Glomerular visceral epithelial cell (primary cell): Measurements from ENCODE around the gene COL9A1.
A peak's percentile ranks its signal among the peaks of the same experiment; 100 is the strongest.

ENCODE experiments used
- DNase-seq: peaks from one replicate; pipeline ENCODE4 v3.0.0-alpha.2; 2016; ENCODE audit errors: extremely low spot score

COL9A1 gene

GRCh38 chr6:70231311-70231710 lies 71.6 kb downstream of the COL9A1 start:
- no peak for DNase-seq

- DNase-seq: no peak
Measured at GRCh38 chr6:70225055-70225454, 77.8 kb downstream of the COL9A1 start.

- DNase-seq: no peak
Measured at GRCh38 chr6:70222439-70222749, 80.5 kb downstream of the COL9A1 start.

- DNase-seq: no peak
Measured at GRCh38 chr6:70221715-70222438, 81.0 kb downstream of the COL9A1 start.

DNA sequence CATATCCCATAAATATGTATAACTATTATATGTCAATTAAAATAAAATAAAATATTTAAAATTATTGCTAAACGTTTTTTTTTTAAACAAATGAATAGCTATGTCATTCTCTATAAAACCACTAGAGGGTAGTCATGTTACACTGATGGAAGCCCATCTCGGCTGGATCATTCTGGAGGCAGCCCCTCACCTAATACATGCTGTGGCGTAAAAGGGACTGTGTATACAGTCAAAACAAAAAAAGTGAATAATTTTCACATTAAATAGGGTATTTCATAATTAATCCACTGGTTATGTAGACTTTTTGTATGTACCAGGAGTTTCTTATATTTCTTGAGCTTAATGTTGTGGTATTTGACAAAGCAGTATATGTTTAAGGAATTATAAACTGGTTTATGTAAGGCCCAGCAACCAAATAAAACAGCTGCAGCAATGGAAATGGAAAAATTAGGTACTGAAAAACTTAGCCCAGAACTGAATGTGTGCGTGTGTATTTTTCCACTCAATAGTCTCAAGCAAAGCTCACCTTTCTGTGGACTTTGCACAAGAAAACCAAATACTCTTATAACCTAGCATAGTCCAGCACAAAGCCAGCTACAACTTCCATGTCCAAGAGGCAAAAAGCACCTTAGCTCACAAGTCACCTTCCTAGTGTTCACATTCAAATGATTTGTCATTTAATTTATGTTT lies 81.7 kb downstream of the COL9A1 start:
- DNase-seq: peak; percentile 23

- no peak for DNase-seq
Measured at GRCh38 chr6:70219943-70220613, 82.8 kb downstream of the COL9A1 start.

- no peak for DNase-seq
Measured at GRCh38 chr6:70216767-70217166, 86.1 kb downstream of the COL9A1 start.

GRCh38 chr6:70215460-70216108 lies 87.3 kb downstream of the COL9A1 start:
- no peak for DNase-seq

DNA sequence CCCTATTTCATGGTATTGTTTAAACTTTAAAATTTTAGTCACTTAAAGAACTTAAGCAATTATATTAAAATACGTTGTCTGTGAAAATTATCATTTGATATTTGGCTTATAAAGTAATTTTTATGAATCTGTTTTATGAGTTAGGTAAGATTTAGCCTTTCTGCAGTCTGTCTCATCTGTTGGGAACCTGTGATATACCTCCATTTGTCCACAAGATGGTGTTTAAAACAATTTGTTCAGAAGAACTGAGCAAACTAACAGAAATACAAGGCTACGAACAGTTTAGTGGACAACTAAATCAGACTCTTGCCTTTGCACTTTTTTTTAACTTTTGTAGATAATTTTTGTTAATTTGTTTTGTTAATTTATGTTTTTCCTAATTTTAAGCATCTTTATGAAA lies 92.4 kb downstream of the COL9A1 start:
- no peak for DNase-seq

DNA sequence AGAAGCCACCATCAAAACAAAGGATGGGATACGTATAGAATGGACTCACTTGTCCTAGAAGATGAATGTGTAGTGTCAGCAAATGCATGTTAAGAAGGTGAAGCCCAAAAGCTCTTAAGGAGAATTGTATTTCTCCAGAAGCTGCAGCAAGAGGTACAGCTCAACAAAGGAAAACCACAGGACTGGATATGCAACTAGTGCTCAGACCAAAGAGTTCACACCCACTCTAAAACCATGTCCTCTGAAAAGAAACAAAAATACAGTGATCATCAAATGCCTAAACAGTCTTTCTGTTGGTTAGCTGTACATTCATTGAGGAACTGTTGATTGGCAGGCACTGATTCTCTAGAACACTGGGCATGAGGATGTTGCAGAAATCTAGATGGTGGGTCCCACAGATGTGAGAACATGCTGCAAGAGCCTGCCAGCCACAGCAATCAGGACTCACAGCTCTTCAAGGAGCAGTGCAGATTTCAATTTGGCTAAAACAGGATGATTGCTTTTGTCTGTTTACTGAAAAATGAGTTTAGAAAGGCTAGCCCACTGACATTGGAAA lies 94.6 kb downstream of the COL9A1 start:
- no peak for DNase-seq

- DNase-seq: no peak
Measured at GRCh38 chr6:70198785-70199184, 104.1 kb downstream of the COL9A1 start.

- no peak for DNase-seq
Measured at GRCh38 chr6:70196531-70196930, 106.4 kb downstream of the COL9A1 start.

DNA sequence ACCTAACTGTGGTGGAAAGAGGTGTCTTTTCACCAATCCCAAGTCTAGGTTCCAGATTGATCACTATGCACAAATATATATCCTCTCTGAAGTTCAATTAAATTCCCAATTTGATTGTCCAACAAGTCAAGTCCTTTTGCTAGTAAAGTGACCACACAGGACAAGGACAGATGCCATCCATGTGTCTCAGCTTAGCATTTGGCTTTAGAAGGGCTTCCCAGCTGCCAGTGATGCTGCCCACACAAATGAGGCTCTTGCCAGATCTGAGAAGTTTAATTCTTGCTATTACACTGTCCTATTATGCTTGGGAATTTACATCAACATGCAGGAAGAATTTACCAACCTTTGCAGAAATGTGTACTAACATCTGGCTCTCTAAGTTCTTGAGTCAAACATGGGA lies 108.5 kb downstream of the COL9A1 start:
- DNase-seq: no peak

GRCh38 chr6:70188202-70188601 lies 114.7 kb downstream of the COL9A1 start:
- DNase-seq: no peak

DNA sequence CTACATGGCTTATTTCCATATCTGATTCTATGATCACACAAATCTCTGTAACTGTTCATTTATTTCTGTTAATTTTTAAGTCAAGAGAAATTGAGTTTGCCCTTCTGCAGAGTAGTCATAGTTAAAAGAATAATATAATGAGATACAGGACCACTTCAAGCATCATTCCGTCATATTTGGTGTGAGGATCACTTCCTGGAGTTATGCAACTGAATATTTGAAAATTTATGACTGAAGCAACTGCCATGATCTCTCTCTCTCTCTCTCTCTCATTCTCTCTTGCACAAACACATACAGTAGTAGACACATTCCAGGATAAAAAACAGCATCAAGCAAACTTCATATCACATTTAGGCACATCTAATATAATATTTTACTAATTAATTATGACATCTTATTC lies 116.4 kb downstream of the COL9A1 start:
- DNase-seq: no peak

- DNase-seq: no peak
Measured at GRCh38 chr6:70184723-70185122, 118.2 kb downstream of the COL9A1 start.

DNA sequence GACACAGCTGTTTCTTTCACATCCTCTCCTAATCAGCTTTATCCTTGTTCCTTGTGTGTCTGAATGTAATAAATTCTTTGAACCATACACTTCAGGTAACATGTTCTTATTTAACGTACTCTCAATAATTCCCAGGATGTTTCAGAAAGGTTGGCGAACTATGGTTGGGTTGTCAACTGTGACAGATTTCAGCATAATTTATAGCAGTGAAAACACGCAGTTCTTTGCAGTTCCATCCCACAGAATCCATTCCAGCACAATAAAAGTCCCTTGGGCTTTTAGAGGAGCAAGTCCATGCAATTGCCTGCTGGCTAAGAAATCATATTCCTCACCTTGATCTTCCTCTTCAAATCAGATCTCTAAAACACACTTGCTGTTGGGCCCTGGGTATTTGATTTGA lies 119.3 kb downstream of the COL9A1 start:
- no peak for DNase-seq

DNA sequence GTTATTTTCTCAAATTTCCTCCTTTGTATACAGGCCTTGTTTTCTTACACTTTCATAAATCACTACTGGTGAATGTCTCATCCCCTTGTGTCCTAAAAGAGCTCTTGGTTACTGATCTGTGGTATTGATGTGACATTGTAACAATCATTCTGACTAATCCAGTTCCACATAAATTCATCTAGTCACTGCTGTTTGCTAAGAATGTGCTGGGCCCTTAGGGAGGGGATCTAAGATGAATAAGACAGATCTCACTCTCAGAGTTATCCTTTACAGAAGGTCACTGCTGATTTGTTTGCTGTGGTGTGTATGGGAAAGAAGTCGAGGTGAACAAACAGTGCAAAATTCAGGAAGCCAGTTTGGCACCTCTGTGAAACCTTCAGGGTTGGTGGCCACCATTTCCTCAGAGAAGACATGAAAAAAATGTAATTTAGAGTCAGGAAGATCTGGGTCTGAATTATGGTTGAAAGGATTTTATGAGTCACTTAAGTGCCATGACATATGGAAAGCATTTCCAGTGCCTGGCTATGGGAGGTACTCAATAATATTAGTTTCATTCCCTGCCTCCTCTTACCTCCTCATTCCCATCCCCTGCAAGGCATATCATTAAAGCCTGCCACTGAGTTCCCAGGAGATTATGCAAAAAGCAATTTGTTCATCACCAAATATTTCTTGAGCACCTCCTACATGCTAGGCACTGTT lies 121.8 kb downstream of the COL9A1 start:
- no peak for DNase-seq

- no peak for DNase-seq
Measured at GRCh38 chr6:70180183-70180900, 122.5 kb downstream of the COL9A1 start.

DNA sequence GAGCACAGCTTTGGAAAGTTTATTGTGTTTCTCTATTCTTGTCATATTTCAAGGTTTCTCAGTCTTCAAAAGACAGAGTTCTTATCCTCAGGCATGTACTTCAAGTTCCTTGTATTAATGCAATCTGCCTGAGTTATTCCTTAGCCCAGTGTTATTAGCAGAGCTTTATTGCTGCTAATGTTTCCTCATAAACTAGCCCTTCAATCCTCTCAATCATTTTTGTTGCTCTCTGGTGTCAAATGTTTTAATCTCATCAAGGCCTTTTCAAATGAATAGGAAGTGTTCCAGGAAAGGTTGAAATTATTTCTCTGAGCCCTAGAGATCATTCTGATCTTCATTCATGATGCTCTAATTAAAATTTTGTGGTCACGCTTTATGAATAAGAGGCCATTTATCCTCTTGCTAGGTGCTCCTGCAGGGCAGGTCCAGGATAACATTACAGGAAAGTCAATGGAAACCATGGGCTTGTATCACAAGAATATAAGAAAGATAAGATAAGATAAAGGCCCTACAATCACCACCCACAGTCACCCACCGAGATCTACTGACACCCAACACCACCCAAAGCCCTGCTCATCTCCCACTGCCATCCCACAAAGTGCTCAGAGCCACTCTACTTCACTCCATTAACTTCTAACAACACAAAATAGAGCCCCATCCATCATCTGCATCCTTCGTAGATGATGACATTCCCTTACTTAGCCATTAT lies 125.9 kb downstream of the COL9A1 start:
- no peak for DNase-seq
